ENCODE data around the gene ARMC10.
A peak's percentile ranks its signal among the peaks of the same experiment; 100 is the strongest.
"Not testable (repeated sequence)": the region's sequence is repeated elsewhere in the genome, so short reads cannot be mapped to it uniquely, and the experiment has no call there.

Gene ARMC10

DNA sequence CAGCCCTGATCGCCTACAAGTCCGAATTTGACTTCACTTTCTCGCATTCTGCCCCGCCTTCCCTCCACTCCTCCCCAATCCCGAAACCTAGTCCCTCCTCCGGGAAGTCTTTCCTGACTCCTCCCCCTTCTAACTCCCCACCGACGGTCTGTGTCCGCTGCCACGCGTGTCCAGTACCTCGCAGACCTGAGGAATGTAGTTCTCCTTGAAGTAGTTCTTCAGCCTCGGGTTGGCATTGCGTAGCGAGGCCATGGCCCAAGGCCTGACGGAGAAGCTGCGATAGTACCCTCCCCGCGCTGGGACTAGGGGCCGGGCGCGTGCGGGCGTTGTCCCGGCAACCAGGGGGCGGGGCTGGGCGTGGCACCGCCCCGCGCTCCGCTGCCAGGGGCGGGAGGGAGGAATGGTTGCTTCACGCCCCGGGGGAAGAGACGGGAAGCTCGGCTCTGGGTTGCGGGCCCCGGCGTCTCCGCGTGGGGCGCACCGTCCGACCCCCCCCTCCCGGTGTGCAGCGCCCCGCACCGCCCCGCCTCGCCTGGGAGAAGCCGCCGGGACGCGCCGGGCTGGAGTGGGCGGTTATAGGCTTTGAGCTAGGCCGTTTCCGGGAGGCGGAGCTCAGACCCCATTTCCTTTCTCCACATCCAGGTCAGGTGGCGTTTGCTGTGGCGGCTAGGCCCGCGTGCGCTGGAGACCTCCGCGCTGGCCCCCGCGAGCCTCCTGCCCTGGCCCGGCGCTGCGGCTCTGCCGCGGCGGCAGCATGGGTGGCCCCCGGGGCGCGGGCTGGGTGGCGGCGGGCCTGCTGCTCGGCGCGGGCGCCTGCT is at the start of gene ARMC10, which contains the start of gene FBXL13:
Gene ARMC10 (plus strand): TSS at position 622 of the 818 bp plus-strand sequence. CDS start 133 bp downstream, at position 755.
Gene FBXL13 (minus strand): TSS at position 278 of the 818 bp plus-strand sequence.
- DNase-seq (ENCODE audit: insufficient read length, low spot score) (peak; percentile 80), FAIRE-seq (peak; percentile 11)

DNA sequence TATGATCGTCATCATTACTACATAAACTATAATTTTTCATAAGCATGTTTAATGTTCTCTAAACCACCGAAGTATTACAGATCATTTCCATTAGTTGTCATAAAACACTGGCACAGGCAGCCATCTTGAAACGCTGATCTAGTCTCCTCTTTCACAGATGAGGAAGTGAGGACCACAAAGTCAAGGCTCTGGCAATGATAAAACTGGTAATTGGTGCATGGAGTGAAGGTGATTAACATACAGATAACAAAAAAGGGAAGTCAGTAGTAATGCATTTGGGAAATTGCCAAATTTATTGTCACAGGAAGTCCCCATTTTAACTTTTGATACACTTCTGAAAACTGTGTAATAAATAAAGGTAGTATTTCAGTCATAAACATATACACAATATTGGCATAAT is 49.6 kb upstream of the ARMC10 start:
- FAIRE-seq, result no peak
- DNase-seq (ENCODE audit: insufficient read length, low spot score), result no peak
- no peak for TF ChIP-seq POLR2A (IDR thresholded peaks at IDR 0.05; ENCODE audit: low read depth, low read length)

More for the DNA sequence above, at the start of gene ARMC10, which contains the start of gene FBXL13:
- peak; percentile 80 for TF ChIP-seq POLR2A (IDR thresholded peaks at IDR 0.05; ENCODE audit: low read depth, low read length)

DNA sequence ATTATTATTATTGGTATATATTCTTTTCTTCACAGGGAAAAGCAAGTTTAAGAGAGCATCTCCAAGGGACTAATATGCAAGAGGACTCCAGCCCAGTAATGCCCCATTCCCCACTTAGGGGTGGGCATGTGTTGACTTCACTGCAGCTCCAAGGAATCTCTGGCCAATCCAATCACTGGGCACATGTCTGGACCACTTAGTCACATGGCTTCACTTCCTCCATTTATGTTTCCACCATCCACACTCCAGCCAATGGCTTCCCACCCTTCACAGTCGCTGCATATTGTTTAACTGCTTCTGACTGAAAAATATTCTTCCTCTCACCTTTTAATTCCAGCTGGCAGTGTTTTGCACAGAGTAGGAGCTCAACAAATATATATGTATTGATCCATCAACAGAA is 43.9 kb upstream of the ARMC10 start:
- FAIRE-seq (no peak), DNase-seq (ENCODE audit: insufficient read length, low spot score) (no peak)
- TF ChIP-seq POLR2A (IDR thresholded peaks at IDR 0.05; ENCODE audit: low read depth, low read length), result no peak

DNA sequence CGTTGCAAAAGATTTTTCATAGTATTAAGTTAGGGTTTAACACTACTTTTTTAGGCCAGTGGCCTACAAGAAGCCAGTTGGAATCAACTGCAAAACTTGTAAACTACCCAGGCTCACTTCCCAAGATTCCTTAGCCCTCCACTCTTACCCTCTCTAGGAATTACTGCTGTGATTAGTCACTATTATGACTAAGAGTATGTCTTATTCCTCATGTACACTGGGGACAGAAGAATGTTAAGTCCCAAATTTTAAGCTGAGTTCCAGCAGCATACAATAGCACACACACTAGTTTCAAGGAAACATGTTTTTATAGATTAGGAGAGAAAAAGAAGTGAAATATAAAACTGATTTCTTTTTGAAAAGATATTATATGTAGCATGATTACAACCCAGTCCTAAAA is 43.2 kb upstream of the ARMC10 start:
- no peak for TF ChIP-seq POLR2A (IDR thresholded peaks at IDR 0.05; ENCODE audit: low read depth, low read length)
- peak; percentile 19 for DNase-seq (ENCODE audit: insufficient read length, low spot score)
- peak; percentile 90 for FAIRE-seq

DNA sequence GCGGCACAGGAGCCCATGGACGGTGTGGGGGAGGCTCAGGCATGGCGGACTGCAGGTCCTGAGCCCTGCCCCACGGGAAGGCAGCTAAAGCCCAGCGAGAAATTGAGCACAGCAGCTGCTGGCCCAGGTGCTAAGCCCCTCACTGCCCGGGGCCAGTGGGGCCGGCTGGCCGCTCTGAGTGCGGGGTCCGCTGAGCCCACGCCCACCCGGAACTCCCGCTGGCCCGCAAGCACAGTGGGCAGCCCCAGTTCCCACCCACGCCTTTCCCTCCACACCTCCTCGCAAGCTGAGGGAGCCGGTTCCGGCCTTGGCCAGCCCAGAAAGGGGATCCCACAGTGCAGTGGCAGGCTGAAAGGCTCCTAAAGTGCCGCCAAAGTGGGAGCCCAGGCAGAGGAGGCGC is 40.6 kb upstream of the ARMC10 start:
- not testable (repeated sequence) for DNase-seq (ENCODE audit: insufficient read length, low spot score); FAIRE-seq

DNA sequence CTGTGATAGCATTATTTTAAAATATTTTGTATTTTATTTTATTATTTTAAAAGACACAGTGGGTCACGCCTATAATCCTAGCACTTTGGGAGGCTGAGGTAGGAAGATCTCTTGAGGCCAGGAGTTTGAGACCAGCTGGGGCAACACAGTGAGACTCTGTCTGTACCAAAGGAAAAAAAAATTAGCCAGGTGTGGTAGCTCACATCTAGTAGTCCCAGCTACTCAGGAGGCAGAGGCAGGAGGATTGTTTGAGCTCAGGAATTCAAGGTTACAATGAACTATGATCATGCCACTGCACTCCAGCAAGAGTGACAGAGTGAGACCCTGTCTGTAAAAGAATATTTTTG is 37.5 kb upstream of the ARMC10 start:
- TF ChIP-seq POLR2A (IDR thresholded peaks at IDR 0.05; ENCODE audit: low read depth, low read length), result no peak
- FAIRE-seq, result no peak

DNA sequence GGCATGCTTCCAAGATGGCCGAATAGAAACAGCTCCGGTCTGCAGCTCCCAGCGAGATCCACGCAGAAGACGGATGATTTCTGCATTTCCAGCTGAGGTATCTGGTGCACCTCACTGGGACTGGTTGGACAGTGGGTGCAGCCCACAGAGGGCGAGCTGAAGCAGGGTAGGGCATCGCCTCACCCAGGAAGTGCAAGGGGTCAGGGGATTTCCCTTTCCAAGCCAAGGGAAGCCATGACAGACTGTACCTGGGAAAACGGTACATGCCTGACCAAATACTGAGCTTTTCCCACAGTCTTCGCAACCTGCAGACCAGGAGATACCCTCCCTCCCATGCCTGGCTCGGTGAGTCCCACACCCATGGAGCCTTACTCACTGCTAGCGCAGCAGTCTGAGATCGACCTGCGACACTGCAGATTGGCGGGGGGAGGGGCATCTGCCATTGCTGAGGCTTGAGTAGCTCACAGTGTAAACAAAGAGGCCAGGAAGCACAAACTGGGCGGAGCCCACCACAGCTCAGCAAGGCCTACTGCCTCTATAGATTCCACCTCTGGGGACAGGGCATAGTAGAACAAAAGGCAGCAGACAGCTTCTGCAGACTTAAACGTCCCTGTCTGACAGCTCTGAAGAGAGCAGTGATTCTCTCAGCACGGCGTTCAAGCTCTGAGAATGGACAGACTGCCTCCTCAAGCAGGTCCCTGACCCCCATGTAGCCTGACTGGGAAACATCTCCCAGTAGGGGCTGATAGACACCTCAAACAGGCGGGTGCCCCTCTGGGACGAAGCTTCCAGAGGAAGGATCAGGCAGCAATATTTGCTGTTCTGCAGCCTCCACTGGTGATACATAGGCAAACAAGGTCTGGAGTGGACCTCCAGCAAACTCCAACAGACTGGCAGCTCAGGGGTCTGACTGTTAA is 36.9 kb upstream of the ARMC10 start:
- DNase-seq (ENCODE audit: insufficient read length, low spot score); FAIRE-seq: not testable (repeated sequence)

More for the DNA sequence above, 37.5 kb upstream of the ARMC10 start:
- DNase-seq (ENCODE audit: insufficient read length, low spot score), result no peak

DNA sequence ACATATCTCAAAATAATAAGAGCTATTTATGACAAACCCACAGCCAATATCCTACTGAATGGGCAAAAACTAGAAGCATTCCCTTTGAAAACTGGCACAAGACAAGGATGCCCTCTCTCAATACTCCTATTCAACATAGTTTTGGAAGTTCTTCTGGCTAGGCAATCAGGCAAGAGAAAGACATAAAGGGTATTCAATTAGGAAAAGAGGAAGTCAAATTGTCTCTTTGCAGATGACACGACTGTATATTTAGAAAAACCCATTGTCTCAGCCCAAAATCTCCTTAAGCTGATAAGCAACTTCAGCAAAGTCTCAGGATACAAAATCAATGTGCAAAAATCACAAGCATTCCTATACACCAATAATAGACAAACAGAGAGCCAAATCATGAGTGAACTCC is 33.1 kb upstream of the ARMC10 start:
- not testable (repeated sequence) for DNase-seq (ENCODE audit: insufficient read length, low spot score); FAIRE-seq

DNA sequence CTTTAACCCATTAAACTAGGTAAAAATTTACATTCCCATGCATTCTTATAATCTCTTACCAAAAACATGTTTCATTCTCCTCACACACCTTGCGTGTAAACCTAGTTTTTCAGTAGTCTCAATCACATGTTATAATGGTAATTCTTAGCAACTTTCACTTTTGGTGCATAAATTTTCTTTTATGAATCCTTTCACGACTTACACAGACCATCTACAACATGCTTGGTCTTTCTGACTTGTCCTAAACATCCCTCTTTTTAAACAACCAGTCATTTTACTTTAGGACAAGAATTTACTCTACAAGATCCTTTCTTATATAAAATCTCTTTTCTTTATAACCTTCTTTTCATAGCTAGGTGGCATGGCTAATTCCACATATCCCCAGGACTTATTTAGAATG is 26.1 kb upstream of the ARMC10 start:
- TF ChIP-seq POLR2A (IDR thresholded peaks at IDR 0.05; ENCODE audit: low read depth, low read length), result no peak
- DNase-seq (ENCODE audit: insufficient read length, low spot score), result no peak
- no peak for FAIRE-seq

DNA sequence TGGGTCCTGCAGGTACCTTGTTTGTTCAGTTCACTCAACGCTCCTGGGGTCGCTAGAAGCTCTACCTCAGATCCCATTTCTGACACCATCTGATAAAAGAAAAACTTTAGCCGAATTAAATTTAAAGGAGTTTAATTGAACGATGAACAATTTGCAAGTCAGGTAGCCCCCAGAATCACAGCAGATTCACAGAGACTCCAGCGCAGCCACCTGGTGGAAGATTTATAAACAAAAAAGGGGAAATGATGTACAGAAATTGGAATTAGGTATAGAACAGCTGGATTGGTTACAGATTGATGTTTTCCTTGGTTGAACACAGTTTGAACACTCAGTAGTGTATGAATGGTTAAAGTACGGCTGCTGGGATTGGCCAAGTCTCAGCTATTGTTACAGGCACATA is 23.4 kb upstream of the ARMC10 start:
- FAIRE-seq (no peak), DNase-seq (ENCODE audit: insufficient read length, low spot score) (no peak)
- no peak for TF ChIP-seq POLR2A (IDR thresholded peaks at IDR 0.05; ENCODE audit: low read depth, low read length)

DNA sequence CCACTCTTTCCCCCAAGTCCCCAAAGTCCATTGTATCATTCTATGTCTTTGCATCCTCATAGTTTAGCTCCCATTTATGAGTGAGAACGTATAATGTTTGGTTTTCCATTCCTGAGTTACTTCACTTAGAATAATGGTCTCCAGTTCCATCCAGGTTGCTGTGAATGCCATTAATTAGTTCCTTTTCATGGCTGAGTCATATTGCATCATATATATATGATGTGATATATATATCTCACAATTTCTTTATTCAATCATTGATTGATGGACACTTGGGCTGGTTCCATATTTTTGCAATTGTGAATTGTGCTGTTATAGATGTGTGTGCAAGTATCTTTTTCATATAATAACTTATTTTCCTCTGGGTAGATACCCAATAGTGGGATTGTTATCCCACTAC is 18.9 kb upstream of the ARMC10 start:
- not testable (repeated sequence) for FAIRE-seq; DNase-seq (ENCODE audit: insufficient read length, low spot score)

DNA sequence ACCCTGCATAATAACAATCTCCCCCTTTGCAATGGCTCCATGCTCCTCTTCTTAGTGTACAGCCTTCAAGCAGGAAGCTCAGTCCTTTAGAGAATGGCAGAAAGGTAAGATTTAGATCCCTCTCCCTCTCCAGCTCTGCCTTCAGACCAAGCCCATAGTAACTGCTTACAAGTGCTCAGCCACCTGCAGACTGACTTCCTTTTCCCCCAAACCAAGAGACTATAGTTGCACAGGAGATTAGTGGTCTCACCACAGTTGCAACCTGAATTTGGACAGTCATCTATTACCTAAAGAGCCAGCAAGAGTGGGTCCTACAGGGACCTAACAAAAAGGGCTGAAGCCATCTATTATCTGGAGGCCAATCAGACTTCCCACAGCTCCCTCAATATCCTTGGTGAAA is 16.8 kb upstream of the ARMC10 start:
- DNase-seq (ENCODE audit: insufficient read length, low spot score) (no peak), FAIRE-seq (no peak)
- TF ChIP-seq POLR2A (IDR thresholded peaks at IDR 0.05; ENCODE audit: low read depth, low read length), result no peak

DNA sequence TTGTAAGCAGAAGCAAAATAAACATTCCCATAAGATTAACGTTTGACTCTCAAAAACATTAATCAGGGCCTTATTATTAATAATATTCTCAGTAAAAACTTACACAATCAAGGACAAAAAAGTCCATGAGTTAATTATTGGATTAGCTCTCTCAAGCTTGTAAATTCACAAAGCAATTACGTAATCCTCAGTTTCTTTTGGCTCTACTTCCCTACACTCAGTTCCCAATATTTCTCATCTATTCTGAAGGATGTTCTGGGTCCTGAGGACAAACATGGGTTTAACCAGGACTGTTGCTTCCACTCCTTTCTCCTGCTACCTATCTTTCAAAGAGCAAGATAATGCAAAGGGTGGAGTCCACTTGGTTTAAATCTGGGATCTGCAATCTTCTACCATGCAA is 15.5 kb upstream of the ARMC10 start:
- FAIRE-seq, result no peak
- TF ChIP-seq POLR2A (IDR thresholded peaks at IDR 0.05; ENCODE audit: low read depth, low read length), result no peak
- no peak for DNase-seq (ENCODE audit: insufficient read length, low spot score)

DNA sequence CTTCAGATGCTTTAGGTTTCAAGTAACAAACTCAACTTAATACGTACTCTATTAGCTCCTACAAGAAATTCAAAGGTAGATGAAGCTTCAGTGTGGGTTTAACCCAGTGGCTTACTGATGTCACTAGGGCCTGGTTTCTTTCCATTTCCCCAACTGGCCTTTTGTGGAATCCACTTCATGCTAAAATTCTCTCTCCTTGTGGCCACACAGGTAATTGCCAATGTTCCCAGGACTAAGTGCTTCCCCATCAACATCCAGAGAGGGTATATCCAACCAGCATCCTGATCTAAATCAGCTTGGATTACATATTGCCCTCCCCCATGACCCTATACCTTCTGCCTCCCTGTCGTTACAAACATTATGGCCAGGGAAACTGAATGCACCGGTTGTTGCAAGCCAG is 11.0 kb upstream of the ARMC10 start:
- FAIRE-seq, result no peak
- no peak for TF ChIP-seq POLR2A (IDR thresholded peaks at IDR 0.05; ENCODE audit: low read depth, low read length)
- DNase-seq (ENCODE audit: insufficient read length, low spot score), result no peak

DNA sequence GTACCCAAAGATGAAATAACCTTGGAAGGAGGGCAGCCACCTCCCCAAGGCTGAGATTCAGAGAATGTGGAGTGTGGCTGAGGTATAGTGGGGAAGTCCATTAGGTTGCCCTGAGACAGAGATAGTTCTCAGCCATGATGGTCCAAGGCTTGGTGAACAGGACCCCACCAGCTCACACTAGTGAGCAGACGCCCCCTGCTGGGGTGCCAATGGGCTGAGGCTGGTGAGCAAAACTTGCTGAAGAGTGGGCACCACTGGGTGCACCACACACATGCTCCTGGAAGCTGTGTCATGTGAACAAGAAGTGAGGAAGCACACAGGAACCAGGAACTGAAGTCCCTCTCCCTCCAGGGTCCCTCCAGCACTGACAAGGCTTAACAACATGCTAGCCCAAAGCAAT is 9.3 kb upstream of the ARMC10 start:
- FAIRE-seq (no peak), DNase-seq (ENCODE audit: insufficient read length, low spot score) (no peak)
- TF ChIP-seq POLR2A (IDR thresholded peaks at IDR 0.05; ENCODE audit: low read depth, low read length), result no peak
